DOHH2 (cell line): ENCODE data around the gene MMP15.
"Not testable (repeated sequence)": the region's sequence is repeated elsewhere in the genome, so short reads cannot be mapped to it uniquely, and the experiment has no call there.

Experiments
- H3F3A ChIP-seq: fragments of 200-600 bp; sonication (generic), shearing (Covaris generic); 2 replicates; pipeline ENCODE4 v1.6.0; 2016; ENCODE audit warnings: antibody characterized with exemption, mild to moderate bottlenecking; ENCODE audit not compliant: control insufficient read depth, insufficient read depth
- H3K27ac ChIP-seq: fragments of 200-600 bp; sonication (generic); 2 replicates; pipeline ENCODE4 v1.5.1; 2014; ENCODE audit warnings: low read depth, mild to moderate bottlenecking, low read length, moderate library complexity
- H3K27me3 ChIP-seq: fragments of 200-600 bp; sonication (generic); 2 replicates; pipeline ENCODE4 v1.6.1; 2014; ENCODE audit warnings: mild to moderate bottlenecking, low read length, mixed read lengths; ENCODE audit not compliant: control insufficient read depth
- H3K36me3 ChIP-seq: fragments of 200-600 bp; sonication (generic); 2 replicates; pipeline ENCODE4 v1.6.1; 2014; ENCODE audit warnings: mild to moderate bottlenecking, low read length, moderate library complexity, mixed read lengths; ENCODE audit not compliant: control insufficient read depth
- H3K4me1 ChIP-seq: fragments of 200-600 bp; sonication (generic); 2 replicates; pipeline ENCODE4 v1.6.1; 2014; ENCODE audit warnings: mild to moderate bottlenecking, low read length, mixed read lengths; ENCODE audit not compliant: control insufficient read depth
- H3K4me2 ChIP-seq: fragments of 200-600 bp; sonication (generic); 2 replicates; pipeline ENCODE4 v1.6.0; 2014; ENCODE audit warnings: mild to moderate bottlenecking, low read length, moderate library complexity
- H3K4me3 ChIP-seq: fragments of 200-600 bp; sonication (generic); 2 replicates; pipeline ENCODE4 v1.5.1; 2014; ENCODE audit warnings: mild to moderate bottlenecking, low read length, mixed read lengths
- H3K79me2 ChIP-seq: fragments of 200-600 bp; sonication (generic); 2 replicates; pipeline ENCODE4 v1.6.1; 2014; ENCODE audit warnings: mild to moderate bottlenecking, low read length, mixed read lengths; ENCODE audit not compliant: control insufficient read depth
- H3K9me2 ChIP-seq: fragments of 200-600 bp; sonication (generic); replicated peaks from 2 replicates; pipeline ENCODE4 v1.6.1; 2014; ENCODE audit warnings: mild to moderate bottlenecking, low read length, mixed read lengths; ENCODE audit not compliant: control insufficient read depth
- H3K9me3 ChIP-seq: fragments of 200-600 bp; sonication (generic); 2 replicates; pipeline ENCODE4 v1.6.1; 2014; ENCODE audit warnings: antibody characterized with exemption, low read length, mixed read lengths; ENCODE audit not compliant: control insufficient read depth, insufficient read depth
- H4K20me1 ChIP-seq: fragments of 200-600 bp; sonication (generic); 2 replicates; pipeline ENCODE4 v1.6.0; 2014; ENCODE audit warnings: low read depth, mild to moderate bottlenecking, antibody characterized with exemption, low read length, moderate library complexity; ENCODE audit not compliant: control insufficient read depth, insufficient read depth
- EZH2phosphoT487 ChIP-seq: fragments of 200-600 bp; sonication (generic); IDR thresholded peaks from 2 replicates; pipeline ENCODE4 v1.6.1; 2017; ENCODE audit warnings: borderline replicate concordance, mild to moderate bottlenecking, antibody characterized with exemption, low read length, moderate library complexity, mixed read lengths
- TF ChIP-seq, protein P1 (sequence below): fragments of 200-600 bp; sonication (generic); IDR thresholded peaks from one replicate; pipeline ENCODE4 v1.5.1; 2014; ENCODE audit warnings: antibody characterized with exemption, mild to moderate bottlenecking, low read depth, low read length; ENCODE audit not compliant: poor library complexity, severe bottlenecking

The MMP15 gene

DNA sequence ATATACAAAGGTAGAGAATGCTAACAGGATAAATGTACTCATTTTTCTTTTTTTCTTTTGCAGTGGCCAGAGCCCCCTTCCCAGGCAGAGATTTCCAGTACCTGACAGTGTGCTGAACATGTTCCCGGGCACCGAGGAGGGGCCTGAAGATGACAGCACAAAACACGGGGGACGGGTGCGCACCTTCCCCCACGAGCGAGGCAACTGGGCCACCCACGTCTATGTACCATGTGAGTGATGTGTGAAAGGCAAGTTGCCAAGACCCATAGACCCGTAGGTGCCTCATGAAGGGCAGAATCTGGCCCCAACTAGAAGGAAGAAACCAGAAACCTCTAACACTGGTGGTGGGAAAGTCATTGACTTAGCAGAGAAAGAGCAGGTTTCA is 23.1 kb upstream of the MMP15 start:
- Histone ChIP-seq H4K20me1 (peaks cover 6% of the 10 kb centered on the region; the same call in 1 of the 2 replicates), H3K9me3 (no peaks in the 10 kb centered on the region; the same call in 1 of the 2 replicates), H3F3A (peaks cover 7% of the 10 kb centered on the region; the same call in 1 of the 2 replicates), H3K27me3 (no peaks in the 10 kb centered on the region), H3K9me2 (no peaks in the 10 kb centered on the region), H3K79me2 (peaks cover 22% of the 10 kb centered on the region), H3K4me2 (peak overlapping the region; percentile 99), H3K4me1 (peaks cover 25% of the 10 kb centered on the region), H3K4me3 (peak overlapping the region; percentile 77), H3K36me3 (peaks cover 41% of the 10 kb centered on the region), H3K27ac (no peak overlapping the region)
- TF ChIP-seq, protein P1, sequence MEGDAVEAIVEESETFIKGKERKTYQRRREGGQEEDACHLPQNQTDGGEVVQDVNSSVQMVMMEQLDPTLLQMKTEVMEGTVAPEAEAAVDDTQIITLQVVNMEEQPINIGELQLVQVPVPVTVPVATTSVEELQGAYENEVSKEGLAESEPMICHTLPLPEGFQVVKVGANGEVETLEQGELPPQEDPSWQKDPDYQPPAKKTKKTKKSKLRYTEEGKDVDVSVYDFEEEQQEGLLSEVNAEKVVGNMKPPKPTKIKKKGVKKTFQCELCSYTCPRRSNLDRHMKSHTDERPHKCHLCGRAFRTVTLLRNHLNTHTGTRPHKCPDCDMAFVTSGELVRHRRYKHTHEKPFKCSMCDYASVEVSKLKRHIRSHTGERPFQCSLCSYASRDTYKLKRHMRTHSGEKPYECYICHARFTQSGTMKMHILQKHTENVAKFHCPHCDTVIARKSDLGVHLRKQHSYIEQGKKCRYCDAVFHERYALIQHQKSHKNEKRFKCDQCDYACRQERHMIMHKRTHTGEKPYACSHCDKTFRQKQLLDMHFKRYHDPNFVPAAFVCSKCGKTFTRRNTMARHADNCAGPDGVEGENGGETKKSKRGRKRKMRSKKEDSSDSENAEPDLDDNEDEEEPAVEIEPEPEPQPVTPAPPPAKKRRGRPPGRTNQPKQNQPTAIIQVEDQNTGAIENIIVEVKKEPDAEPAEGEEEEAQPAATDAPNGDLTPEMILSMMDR, result no peak
- no peak for TF ChIP-seq EZH2phosphoT487

DNA sequence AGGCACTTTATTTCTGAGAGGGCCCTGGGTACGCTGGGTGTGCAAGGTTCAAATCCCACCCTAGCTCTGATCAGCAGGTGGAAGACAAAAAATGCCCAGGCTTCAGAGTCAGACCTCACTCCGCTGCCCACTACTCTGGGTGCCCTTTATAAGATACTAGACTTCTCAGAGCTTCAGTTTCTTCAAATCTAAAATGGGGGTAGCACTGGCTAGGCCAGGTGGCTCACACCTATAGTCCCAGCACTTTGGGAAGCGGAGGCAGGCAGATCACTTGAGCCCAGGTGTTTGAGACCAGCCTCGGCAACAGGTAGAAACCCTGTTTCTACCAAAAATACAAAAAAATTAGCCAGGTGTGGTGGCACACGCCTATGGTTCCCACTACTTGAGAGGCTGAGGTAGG is 22.6 kb upstream of the MMP15 start:
- Histone ChIP-seq H3K4me3 (no peak overlapping the region), H3K9me2 (no peaks in the 10 kb centered on the region), H3F3A (peaks cover 7% of the 10 kb centered on the region; the same call in 1 of the 2 replicates), H4K20me1 (peaks cover 6% of the 10 kb centered on the region; the same call in 1 of the 2 replicates), H3K4me2 (no peak overlapping the region), H3K4me1 (peaks cover 25% of the 10 kb centered on the region), H3K27ac (no peak overlapping the region), H3K27me3 (no peaks in the 10 kb centered on the region), H3K36me3 (peaks cover 36% of the 10 kb centered on the region), H3K9me3 (no peaks in the 10 kb centered on the region; the same call in 1 of the 2 replicates), H3K79me2 (peaks cover 22% of the 10 kb centered on the region)
- TF ChIP-seq, protein P1, result no peak
- no peak for TF ChIP-seq EZH2phosphoT487

DNA sequence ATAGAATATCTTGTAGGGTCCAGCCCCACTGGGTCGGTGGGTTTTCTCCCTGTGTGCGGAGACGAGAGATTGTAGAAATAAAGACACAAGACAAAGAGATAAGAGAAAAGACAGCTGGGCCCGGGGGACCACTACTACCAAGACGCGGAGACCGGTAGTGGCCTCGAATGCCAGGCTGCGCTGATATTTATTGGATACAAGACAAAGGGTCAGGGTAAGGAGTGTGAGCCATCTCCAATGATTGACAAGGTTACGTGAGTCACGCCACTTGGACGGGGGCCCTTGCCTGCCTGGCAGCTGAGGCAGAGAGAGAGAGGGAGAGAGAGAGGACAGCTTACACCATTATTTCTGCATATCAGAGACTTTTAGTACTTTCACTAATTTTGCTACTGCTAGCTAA is 20.8 kb upstream of the MMP15 start:
- H3F3A ChIP-seq, H3K4me2 ChIP-seq: not testable (repeated sequence)
- H3K36me3 ChIP-seq, result peaks cover 32% of the 10 kb centered on the region

DNA sequence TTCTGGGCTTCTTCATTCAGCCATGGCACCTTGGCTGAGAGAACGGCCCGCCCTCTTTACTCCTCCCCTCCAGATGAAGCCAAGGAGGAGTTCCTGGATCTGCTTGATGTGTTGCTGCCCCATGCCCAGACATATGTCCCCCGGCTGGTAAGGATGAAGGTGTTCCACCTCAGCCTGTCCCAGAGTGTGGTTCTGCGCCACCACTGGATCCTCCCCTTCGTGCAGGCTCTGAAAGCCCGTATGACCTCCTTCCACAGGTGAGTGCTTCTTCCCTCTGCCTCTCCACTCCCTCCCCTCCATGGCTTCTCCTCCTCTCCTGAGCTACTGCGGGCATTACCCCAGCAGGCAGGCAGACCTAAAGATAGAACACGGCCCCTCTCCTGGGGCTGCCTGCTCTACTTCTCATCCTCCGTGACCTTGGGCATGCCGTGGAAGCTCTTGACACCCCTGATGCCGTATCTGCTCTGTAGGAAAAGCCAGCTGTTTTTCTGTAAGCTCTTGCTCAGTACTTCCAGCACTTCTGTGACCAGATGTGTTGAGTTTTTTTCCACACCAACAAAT is 15.6 kb upstream of the MMP15 start:
- Histone ChIP-seq H4K20me1 (no peaks in the 10 kb centered on the region), H3F3A (no peaks in the 10 kb centered on the region), H3K4me2 (no peak overlapping the region), H3K79me2 (no peaks in the 10 kb centered on the region; the same call in 1 of the 2 replicates), H3K36me3 (peaks cover 44% of the 10 kb centered on the region), H3K9me2 (no peaks in the 10 kb centered on the region), H3K27me3 (no peaks in the 10 kb centered on the region), H3K27ac (no peak overlapping the region), H3K9me3 (no peaks in the 10 kb centered on the region; the same call in 1 of the 2 replicates), H3K4me1 (no peaks in the 10 kb centered on the region), H3K4me3 (no peak overlapping the region)
- TF ChIP-seq, protein P1, result no peak

More for the DNA sequence above, 20.8 kb upstream of the MMP15 start:
- H3K9me3 ChIP-seq, H3K9me2 ChIP-seq, H3K27me3 ChIP-seq, H3K4me3 ChIP-seq, H4K20me1 ChIP-seq, H3K27ac ChIP-seq: not testable (repeated sequence)
- Histone ChIP-seq H3K4me1 (peaks cover 13% of the 10 kb centered on the region), H3K79me2 (peaks cover 11% of the 10 kb centered on the region)
